IMR-90 (cell line): ENCODE results near the gene PCNX4. TPM values are rescaled to one million over a fixed set of nuclear protein-coding genes. Genes with fewer than 3 reads are reported as not detected.

Experiments used
- ATAC-seq: fragments of 200-7000 bp; cut with Tn5 transposase; 2 replicates; pipeline ENCODE4 v1.9.1; 2020; ENCODE audit warnings: low read depth, mild to moderate bottlenecking, moderate library complexity
- BruUV-seq: library from RNA; stranded (reverse); fragments of 400-500 nt; replicated peaks from 2 replicates; lab custom pipeline; 2021; lab: Mats Ljungman, UMichigan
- CTCF ChIA-PET: fragments of 300-600 bp; formaldehyde crosslinking; extraction: SDS; loops from one replicate; lab custom pipeline; 2021; ENCODE audit warnings: antibody characterized with exemption; lab: Yijun Ruan, JAX
- POLR2A ChIA-PET: fragments of 300-600 bp; sonication (Branson Sonifier 250); formaldehyde crosslinking; loops from one replicate; lab custom pipeline; 2022; ENCODE audit warnings: antibody characterized with exemption; ENCODE audit not compliant: unreplicated experiment; lab: Charles Lee
- DNase-seq: peaks from one replicate; pipeline ENCODE4 v3.0.0; 2013
- H2AFZ ChIP-seq: replicated peaks from 2 replicates; pipeline ENCODE3; 2013; ENCODE audit warnings: low read length, mild to moderate bottlenecking; ENCODE audit not compliant: poor library complexity
- H2AK5ac ChIP-seq: 2 replicates; pipeline ENCODE4 v1.6.1; 2013; ENCODE audit warnings: low read depth, low read length, inconsistent platforms
- H2AK9ac ChIP-seq: replicated peaks from 2 replicates; pipeline ENCODE3; 2013; ENCODE audit warnings: mild to moderate bottlenecking, low read depth, low read length, moderate library complexity; ENCODE audit not compliant: poor library complexity
- H2BK120ac ChIP-seq: 2 replicates; pipeline ENCODE4 v1.6.1; 2013; ENCODE audit warnings: low read depth, low read length, inconsistent platforms
- H2BK15ac ChIP-seq: 3 replicates; pipeline ENCODE4 v1.6.1; 2013; ENCODE audit warnings: low read depth, low read length, inconsistent platforms
- H2BK20ac ChIP-seq: 2 replicates; pipeline ENCODE4 v1.6.1; 2013; ENCODE audit warnings: low read depth, mild to moderate bottlenecking, inconsistent platforms, low read length, moderate library complexity
- H2BK5ac ChIP-seq: 2 replicates; pipeline ENCODE4 v1.6.1; 2013; ENCODE audit warnings: mild to moderate bottlenecking, low read depth, low read length, inconsistent platforms; ENCODE audit not compliant: poor library complexity, severe bottlenecking
- H3K14ac ChIP-seq: replicated peaks from 2 replicates; pipeline ENCODE4 v1.6.1; 2013; ENCODE audit warnings: low read depth, low read length, inconsistent platforms
- H3K18ac ChIP-seq: 2 replicates; pipeline ENCODE4 v1.6.1; 2013; ENCODE audit warnings: low read depth, low read length, control low read depth
- H3K23ac ChIP-seq: 2 replicates; pipeline ENCODE4 v1.6.1; 2013; ENCODE audit warnings: low read depth, low read length, inconsistent platforms
- H3K27ac ChIP-seq: 2 replicates; pipeline ENCODE4 v1.5.1; 2013; ENCODE audit warnings: mild to moderate bottlenecking, control low read depth, low read length; ENCODE audit not compliant: insufficient read depth
- H3K27me3 ChIP-seq: 2 replicates; pipeline ENCODE4 v1.6.1; 2013; ENCODE audit warnings: low read length; ENCODE audit not compliant: control insufficient read depth, insufficient read depth
- H3K36me3 ChIP-seq: 2 replicates; pipeline ENCODE4 v1.6.1; 2013; ENCODE audit warnings: low read length, mixed read lengths; ENCODE audit not compliant: control insufficient read depth, insufficient read depth
- H3K4ac ChIP-seq: 2 replicates; pipeline ENCODE4 v1.6.1; 2013; ENCODE audit warnings: low read depth, low read length, inconsistent platforms
- H3K4me1 ChIP-seq: 2 replicates; pipeline ENCODE4 v1.6.1; 2013; ENCODE audit warnings: low read length, mixed read lengths; ENCODE audit not compliant: control insufficient read depth, insufficient read depth
- H3K4me2 ChIP-seq: 2 replicates; pipeline ENCODE4 v1.6.1; 2013; ENCODE audit warnings: low read depth, mild to moderate bottlenecking, control low read depth, low read length, moderate library complexity
- H3K4me3 ChIP-seq: 2 replicates; pipeline ENCODE4 v1.5.1; 2013; ENCODE audit warnings: low read depth, mild to moderate bottlenecking, control low read depth, low read length, moderate library complexity; ENCODE audit not compliant: insufficient read depth
- H3K56ac ChIP-seq: 2 replicates; pipeline ENCODE4 v1.6.1; 2013; ENCODE audit warnings: low read length, inconsistent platforms; ENCODE audit not compliant: insufficient read depth; ENCODE audit errors: extremely low read depth
- H3K79me1 ChIP-seq, 2 experiments: 2 replicates each; pipeline ENCODE4 v1.6.1; 2013; ENCODE audit warnings: low read length in 2 of 2, inconsistent platforms in 1 of 2, low read depth in 1 of 2
- H3K9ac ChIP-seq: 2 replicates; pipeline ENCODE4 v1.6.1; 2013; ENCODE audit warnings: low read depth, low read length, control low read depth
- H3K9me1 ChIP-seq: 2 replicates; pipeline ENCODE4 v1.6.1; 2013; ENCODE audit warnings: low read length, inconsistent platforms; ENCODE audit not compliant: insufficient read depth
- H3K9me3 ChIP-seq: 2 replicates; pipeline ENCODE4 v1.6.1; 2013; ENCODE audit warnings: low read length; ENCODE audit not compliant: control insufficient read depth, insufficient read depth
- H4K20me1 ChIP-seq: 2 replicates; pipeline ENCODE4 v1.6.1; 2013; ENCODE audit warnings: low read length, inconsistent platforms; ENCODE audit not compliant: insufficient read depth
- H4K5ac ChIP-seq: 2 replicates; pipeline ENCODE4 v1.6.1; 2013; ENCODE audit warnings: mild to moderate bottlenecking, low read depth, low read length, control low read depth
- H4K8ac ChIP-seq, 2 experiments: 2 replicates each; pipeline ENCODE4 v1.6.1; 2013; ENCODE audit warnings: low read depth in 2 of 2, low read length in 2 of 2, control low read depth in 1 of 2, inconsistent platforms in 1 of 2
- H4K91ac ChIP-seq: 2 replicates; pipeline ENCODE4 v1.6.1; 2013; ENCODE audit warnings: low read depth, low read length, inconsistent platforms; ENCODE audit not compliant: insufficient read depth
- BHLHE40 ChIP-seq: fragments of 150-350 bp; IDR thresholded peaks from 2 replicates; pipeline ENCODE4 v1.6.1; 2016; ENCODE audit warnings: mild to moderate bottlenecking, low read depth, low read length
- MXI1 ChIP-seq: IDR thresholded peaks from 2 replicates; pipeline ENCODE4 v1.6.1; 2012; ENCODE audit warnings: low read depth, mild to moderate bottlenecking, low read length, moderate library complexity, borderline replicate concordance
- RFX5 ChIP-seq: IDR thresholded peaks from 2 replicates; pipeline ENCODE4 v1.8.0; 2012; ENCODE audit warnings: low read depth, mild to moderate bottlenecking, low read length, moderate library complexity
- WGBS, 2 experiments: methylation state at CpG; one replicate each; pipeline versions ENCODE4 v1.1.5 to v1.1.7; 2013; ENCODE audit warnings: missing lambda C conversion rate in 2 of 2; ENCODE audit not compliant: insufficient read length in 1 of 2; ENCODE audit errors: extremely low coverage in 2 of 2; 5-methylcytosine and 5-hydroxymethylcytosine counted together
- dilution Hi-C: fragments of 300-500 bp; cut with HindIII; formaldehyde crosslinking; loops from one replicate; pipeline ENCODE4 v1.14.3; 2018; ENCODE audit warnings: low sequenced_read_pairs; ENCODE audit not compliant: unreplicated experiment
- in situ Hi-C: fragments of 300-500 bp; cut with MboI; formaldehyde crosslinking; loops from 3 replicates; pipeline ENCODE4 v1.14.3; 2019; ENCODE audit warnings: low sequenced_read_pairs, inconsistent platforms, mixed read lengths
- intact Hi-C: fragments of 100-400 bp; cut with micrococcal nuclease; formaldehyde crosslinking; loops from 2 replicates; pipeline ENCODE4 v1.10.0; 2022
- polyA plus RNA-seq, 3 experiments: library from polyadenylated mRNA; depleted of rRNA; stranded (reverse); fragments of >200 nt; gene quantifications; 2 replicates each; pipeline ENCODE4 v1.2.3, GENCODE V29; 2012; ENCODE audit warnings: low replicate concordance in 1 of 3
- total RNA-seq: library from RNA; depleted of rRNA; stranded (reverse); fragments of >200 nt; gene quantifications from 2 replicates; pipeline ENCODE4 v1.2.3, GENCODE V29; 2012

PCNX4 gene
- total and polyA plus RNA-seq, 2 of the 4 experiments (the other 2 are of a cell fraction), result 55.4 to 128 TPM

GRCh38 chr14:60204843-60205774 lies 113.4 kb downstream of the PCNX4 start:
- no peak overlapping the region for H2AFZ ChIP-seq
- no peak overlapping the region for H3K4me3 ChIP-seq
- no peak overlapping the region for H2AK5ac ChIP-seq
- H3K27ac ChIP-seq, result no peak overlapping the region
- no peak overlapping the region; the same call in 1 of the 2 replicates for H3K23ac ChIP-seq
- H3K56ac ChIP-seq, result no peak overlapping the region
- H3K9me3 ChIP-seq, result no peaks in the 10 kb centered on the region
- H3K4me1 ChIP-seq, result no peaks in the 10 kb centered on the region
- H2BK120ac ChIP-seq, result no peak overlapping the region
- ChIA-PET CTCF (no interaction called here), POLR2A (no interaction called here)
- H2BK5ac ChIP-seq, result no peak overlapping the region
- DNase-seq, result no peak
- no peak overlapping the region for H3K4ac ChIP-seq
- no peaks in the 10 kb centered on the region for H3K79me1 ChIP-seq
- no peak overlapping the region for H3K4me2 ChIP-seq
- H2BK20ac ChIP-seq, result no peak overlapping the region
- no peak overlapping the region for H2BK15ac ChIP-seq
- H4K8ac ChIP-seq, result no peak overlapping the region
- H3K27me3 ChIP-seq, result peaks cover 10% of the 10 kb centered on the region
- H4K91ac ChIP-seq, result no peak overlapping the region
- H4K20me1 ChIP-seq, result no peaks in the 10 kb centered on the region
- no peak overlapping the region for H3K18ac ChIP-seq
- H3K14ac ChIP-seq, result no peak overlapping the region
- no peak overlapping the region for H3K9ac ChIP-seq
- no TSS peak for BruUV-seq
- intact Hi-C loops, result loop anchor here (10.0 kb wide), 1 partner anchor 260 kb away; no protein-coding TSS in a partner anchor
- no peak for ATAC-seq
- no peaks in the 10 kb centered on the region for H3K9me1 ChIP-seq
- no peaks in the 10 kb centered on the region for H3K36me3 ChIP-seq
- no CpG with 5 or more reads among the region's 6 CpGs for WGBS, 2 experiments
- dilution Hi-C loops, result no loop called here
- H4K5ac ChIP-seq, result no peak overlapping the region
- in situ Hi-C loops, result no loop called here
- TF ChIP-seq MXI1 (no peak), BHLHE40 (no peak), RFX5 (no peak)
- no peak overlapping the region for H2AK9ac ChIP-seq
